HG03159 (cell line): ENCODE data around the gene WDR1.
"Not testable (repeated sequence)": the region's sequence is repeated elsewhere in the genome, so short reads cannot be mapped to it uniquely, and the experiment has no call there.

Source experiments
- ATAC-seq: cut with Tn5 transposase; IDR thresholded peaks from one replicate; pipeline ENCODE4 v1.9.1; 2021; ENCODE audit warnings: mild to moderate bottlenecking, moderate library complexity; ENCODE audit not compliant: unreplicated experiment

WDR1 gene

GRCh38 chr4:10134141-10134540, 17.5 kb upstream of the WDR1 start:
- ATAC-seq: no peak

DNA sequence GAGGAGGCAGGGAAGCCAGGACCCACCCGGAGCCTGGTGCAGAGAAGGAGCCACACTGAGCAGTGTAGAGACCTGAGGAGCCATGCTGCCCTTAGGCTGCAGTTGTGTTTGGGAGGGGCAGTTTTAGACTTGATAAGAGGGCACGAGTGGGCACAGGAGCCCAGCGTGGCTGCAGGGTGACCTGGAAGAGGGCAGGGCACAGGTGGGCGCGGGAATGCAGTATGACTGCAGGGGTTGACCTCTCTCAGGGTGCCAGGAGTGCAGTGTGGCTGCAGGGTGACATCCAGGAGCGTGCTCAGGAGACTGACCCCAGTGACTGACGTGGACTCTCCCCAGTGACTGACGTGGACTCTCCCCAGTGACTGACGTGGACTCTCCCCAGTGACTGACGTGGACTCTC, 14.6 kb upstream of the WDR1 start:
- ATAC-seq: no peak

- ATAC-seq: no peak
Measured at GRCh38 chr4:10130178-10130888, 13.7 kb upstream of the WDR1 start.

GRCh38 chr4:10129196-10130177, 12.9 kb upstream of the WDR1 start:
- no peak for ATAC-seq

GRCh38 chr4:10128761-10129160, 12.2 kb upstream of the WDR1 start:
- no peak for ATAC-seq

DNA sequence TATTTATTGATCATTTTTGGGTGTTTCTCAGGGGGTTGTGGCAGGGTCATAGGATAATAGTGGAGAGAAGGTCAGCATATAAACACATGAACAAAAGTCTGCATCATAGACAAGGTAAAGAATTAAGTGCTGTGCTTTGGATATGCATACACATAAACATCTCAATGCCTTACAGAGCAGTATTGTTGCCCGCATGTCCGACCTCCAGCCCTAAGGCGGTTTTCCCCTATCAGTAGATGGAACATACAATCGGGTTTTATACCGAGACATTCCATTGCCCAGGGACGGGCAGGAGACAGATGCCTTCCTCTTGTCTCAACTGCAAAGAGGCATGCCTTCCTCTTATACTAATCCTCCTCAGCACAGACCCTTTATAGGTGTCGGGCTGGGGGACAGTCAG, 10.9 kb upstream of the WDR1 start:
- ATAC-seq: not testable (repeated sequence)

- no peak for ATAC-seq
Measured at GRCh38 chr4:10124167-10124930, 7.8 kb upstream of the WDR1 start.

GRCh38 chr4:10123227-10124101, 6.9 kb upstream of the WDR1 start:
- ATAC-seq: no peak

DNA sequence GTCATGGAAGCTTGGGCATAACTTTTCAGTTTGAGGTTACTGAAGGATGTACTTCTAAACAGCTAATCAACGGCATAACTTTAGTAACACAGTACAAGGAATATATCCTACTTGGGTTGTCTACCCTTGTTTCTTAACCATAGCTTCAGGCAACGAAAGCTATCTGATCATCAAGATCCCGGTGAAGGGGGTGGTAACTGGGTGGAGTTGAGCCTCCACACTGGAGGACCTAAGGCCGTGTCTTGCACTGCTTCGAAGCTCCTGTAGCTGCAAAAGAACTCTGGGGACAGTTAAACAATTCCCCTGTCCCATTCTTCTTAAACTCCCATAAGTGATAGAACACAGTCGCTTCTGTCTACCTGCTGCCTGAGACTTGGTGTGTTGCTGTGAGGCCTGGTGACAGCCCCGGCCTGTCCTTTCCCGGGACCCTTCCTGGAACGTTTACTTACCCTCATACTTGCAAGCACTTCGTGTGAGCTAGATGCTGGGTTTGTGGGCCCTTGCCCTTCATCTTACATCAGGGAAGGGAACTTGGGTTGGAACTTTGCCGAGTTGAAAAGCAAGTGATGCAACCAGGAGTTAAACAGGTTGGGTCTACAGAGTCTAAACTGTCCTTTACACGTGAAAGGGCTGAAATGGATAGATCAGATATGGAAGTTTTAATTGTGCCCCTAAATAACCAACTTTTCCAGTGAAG, 5.8 kb upstream of the WDR1 start:
- no peak for ATAC-seq

DNA sequence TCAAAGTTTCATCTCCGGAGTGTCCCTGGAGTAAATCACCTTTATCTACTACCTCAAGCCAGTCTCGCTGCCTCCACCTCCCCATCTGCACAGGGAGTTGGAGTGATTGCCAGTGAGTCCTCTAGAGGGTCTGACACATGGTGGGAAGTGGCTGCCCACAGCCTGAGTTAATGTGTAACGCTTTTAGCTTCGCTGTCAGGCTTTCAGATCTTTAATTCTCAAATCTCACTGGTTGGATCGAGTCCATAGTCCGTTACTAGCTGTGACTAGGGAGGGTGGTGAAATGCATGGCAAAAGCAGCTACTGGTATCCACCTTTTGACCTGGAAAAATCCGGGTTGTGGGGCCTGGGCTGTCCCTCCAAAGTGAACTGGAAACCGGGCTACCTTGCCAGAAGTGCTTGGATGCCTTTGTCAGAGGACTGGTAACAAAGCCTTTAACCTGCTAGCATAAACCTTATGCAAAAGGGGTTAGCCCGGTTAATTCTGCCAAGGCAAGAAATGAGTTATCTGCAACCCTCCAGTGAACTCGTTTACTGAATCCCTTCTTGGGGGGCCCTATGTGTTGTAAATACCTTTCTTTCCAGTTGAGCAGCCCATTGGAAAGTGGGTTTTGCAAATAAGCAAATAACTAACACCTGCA, 5.1 kb upstream of the WDR1 start:
- no peak for ATAC-seq

- ATAC-seq: no peak
Measured at GRCh38 chr4:10120943-10121567, 4.5 kb upstream of the WDR1 start.

DNA sequence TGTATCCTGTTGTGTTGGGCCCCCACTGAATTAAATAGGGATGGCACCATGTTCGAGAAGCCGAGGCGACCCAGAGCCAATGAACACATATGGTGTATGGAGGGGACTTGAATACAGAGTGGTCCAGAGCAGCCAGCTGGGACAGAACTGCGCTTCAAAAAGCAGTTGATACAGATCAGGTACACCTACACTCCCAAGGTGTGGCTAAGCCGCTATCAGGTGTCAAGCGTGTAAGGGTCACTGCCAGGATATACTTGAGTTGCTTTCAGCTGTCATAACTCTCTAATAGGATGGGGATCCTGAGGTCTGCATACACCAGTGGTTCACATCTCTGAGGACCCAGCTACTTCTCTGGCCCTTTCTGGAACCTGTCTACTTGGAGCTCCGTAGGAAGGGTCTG, 3.2 kb upstream of the WDR1 start:
- ATAC-seq: no peak

- ATAC-seq: no peak
Measured at GRCh38 chr4:10119278-10119677, 2.7 kb upstream of the WDR1 start.

GRCh38 chr4:10118048-10119004, 1.7 kb upstream of the WDR1 start:
- ATAC-seq: no peak

DNA sequence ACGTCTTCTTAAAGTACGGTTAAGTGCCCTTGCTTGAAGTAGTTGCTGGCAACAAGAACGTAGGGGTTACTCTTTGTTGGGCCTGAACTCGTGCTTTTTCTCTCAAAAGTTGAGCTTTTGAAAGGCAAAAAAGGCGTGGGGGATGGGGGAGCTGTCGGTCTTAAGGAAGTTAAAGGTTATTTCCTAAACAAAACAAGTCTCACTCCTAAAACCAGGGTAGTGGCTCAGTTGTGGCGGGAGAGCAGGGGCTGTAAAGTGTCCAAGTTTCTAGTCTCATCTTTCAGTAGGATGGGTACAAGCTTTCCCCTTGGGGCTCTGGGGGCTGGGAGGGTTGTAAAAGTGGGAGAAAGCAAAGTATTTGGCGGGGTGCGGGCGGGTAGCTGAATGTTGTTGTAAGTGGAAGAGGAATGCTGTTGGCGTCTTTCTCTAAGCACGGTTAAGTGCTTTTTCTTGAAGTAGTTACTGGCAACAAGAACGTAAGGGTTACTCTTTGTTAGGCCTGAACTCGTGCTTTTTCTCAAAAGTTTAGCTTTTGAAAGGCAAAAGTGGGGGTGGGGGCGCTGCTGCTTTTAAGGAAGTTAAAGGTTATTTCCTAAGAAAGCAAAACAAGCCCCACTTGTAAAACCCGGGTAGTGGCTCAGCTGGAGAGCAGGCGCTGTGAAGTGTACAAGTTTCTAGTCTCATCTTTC, 904 bp upstream of the WDR1 start:
- ATAC-seq: no peak

DNA sequence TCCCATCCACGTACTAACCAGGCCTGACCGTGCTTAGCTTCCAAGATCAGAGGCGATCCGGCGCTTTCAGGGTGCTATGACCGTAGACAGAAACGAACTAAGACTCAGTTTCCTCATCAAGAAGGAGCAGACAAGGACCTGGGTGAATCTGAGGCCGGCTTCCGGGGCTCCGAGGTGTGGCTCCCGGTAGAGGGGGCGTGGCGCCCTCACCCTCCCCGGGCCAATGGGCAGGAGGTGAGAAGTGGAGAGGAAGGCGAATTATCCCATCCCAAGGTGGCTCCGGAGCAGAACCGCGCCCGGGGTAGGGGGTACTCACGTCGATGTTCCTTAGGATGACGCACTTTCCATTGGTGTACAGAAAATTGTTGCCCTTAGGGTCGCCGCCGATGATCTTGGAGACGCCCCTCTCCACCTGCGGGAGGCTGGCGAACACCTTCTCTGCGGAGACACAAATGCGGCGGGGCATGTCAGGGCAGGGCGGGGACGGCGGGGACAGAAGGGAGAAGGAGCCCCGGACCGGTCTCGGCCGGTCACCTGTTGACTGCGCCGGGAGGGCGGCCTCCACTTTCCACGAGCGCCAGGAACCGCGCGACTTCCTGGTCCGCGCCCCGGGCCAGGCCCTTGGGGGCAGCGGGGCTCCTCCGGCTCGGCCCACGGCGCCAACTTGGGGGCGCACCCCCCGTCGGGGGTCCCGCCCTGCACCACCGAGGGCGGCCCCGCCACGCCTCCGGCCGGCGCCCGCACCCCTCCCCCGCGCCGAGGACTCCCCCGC, 616 bp downstream of the WDR1 start:
- ATAC-seq: peak; percentile 31
